Right lobe of liver (tissue), 6 donors: ENCODE data around the gene KLF17. TPM values are rescaled to one million over a fixed set of nuclear protein-coding genes. Genes with fewer than 3 reads are reported as not detected.

Source experiments
- ATAC-seq, 4 donors: fragments of 200-7000 bp; cut with Tn5 transposase; one replicate each; pipeline ENCODE4 v1.9.1; 2020; ENCODE audit warnings: mild to moderate bottlenecking in 4 of 4, moderate library complexity in 4 of 4
- DNase-seq, 3 donors: peaks; one replicate each; pipeline ENCODE4 v3.0.0-alpha.2; 2020
- H3K27ac ChIP-seq, 3 donors: fragments of 200-600 bp; one replicate each; pipeline ENCODE4 v1.8.0; 2022
- H3K27me3 ChIP-seq, 2 donors: fragments of 200-600 bp; one replicate each; pipeline ENCODE4 v1.8.0; 2022
- H3K36me3 ChIP-seq, 4 donors: fragments of 200-600 bp; sonication (generic) in 1 of 4; one replicate each; pipeline versions ENCODE4 v1.5.1 to v1.8.0; 2017 to 2022; ENCODE audit warnings: control low read depth in 1 of 4
- H3K4me1 ChIP-seq, 4 donors: fragments of 200-600 bp; sonication (generic) in 1 of 4; one replicate each; pipeline versions ENCODE4 v1.5.1 to v1.8.0; 2017 to 2022; ENCODE audit warnings: control low read depth in 1 of 4
- H3K4me3 ChIP-seq, 3 donors: fragments of 200-600 bp; one replicate each; pipeline ENCODE4 v1.8.0; 2022
- H3K9me3 ChIP-seq, 4 donors: fragments of 200-600 bp; sonication (generic) in 1 of 4; one replicate each; pipeline versions ENCODE4 v1.5.1 to v1.8.0; 2017 to 2022; ENCODE audit warnings: control low read depth in 1 of 4
- CTCF ChIP-seq, 4 donors: fragments of 200-600 bp in 3 of 4; fragments of 450-650 bp in 1 of 4; IDR thresholded peaks; one replicate each; pipeline versions ENCODE4 v1.5.1 to v1.8.0; 2016 to 2022; ENCODE audit warnings: antibody characterized with exemption in 4 of 4, mild to moderate bottlenecking in 2 of 4
- POLR2A ChIP-seq: fragments of 450-650 bp; IDR thresholded peaks from one replicate; pipeline ENCODE4 v1.6.1; 2017; ENCODE audit warnings: antibody characterized with exemption, mild to moderate bottlenecking
- WGBS: methylation state at CpG from one replicate; pipeline ENCODE4 v1.1.6; 2018; ENCODE audit warnings: low coverage, low lambda C conversion rate; ENCODE audit not compliant: insufficient coverage; ENCODE audit errors: missing lambda C conversion rate; 5-methylcytosine and 5-hydroxymethylcytosine counted together
- intact Hi-C, 2 donors: fragments of 100-400 bp; cut with DNase I; formaldehyde crosslinking; loops; one replicate each; pipeline versions ENCODE4 v1.11.2 to v1.14.1; 2022
- total RNA-seq, 6 experiments: library from RNA; depleted of rRNA in 2 of 6; stranded (reverse); fragments of >200 nt in 2 of 6; fragmentation: NEBNext Ultra II Directional in 3 of 6; extraction: Animal tissue kit (Norgen Biotek cat#: 25700) in 3 of 6; gene quantifications; one replicate each; pipeline versions ENCODE4 v1.1.0 to v1.2.4, GENCODE V29; 2016 to 2023
- donor health status: DM: no; HTN: yes; CAD: no.
- donor health status: DM: no; HTN: no; CAD: no.
- donor health status: DM: no; HTN: no; CAD: no.
- donor health status: DM: no; HTN: yes; CAD: no.
- donor health status: DM: no; HTN: yes; CAD: no.

KLF17 gene
- total RNA-seq, 6 experiments from 2014 or later, result not detected

DNA sequence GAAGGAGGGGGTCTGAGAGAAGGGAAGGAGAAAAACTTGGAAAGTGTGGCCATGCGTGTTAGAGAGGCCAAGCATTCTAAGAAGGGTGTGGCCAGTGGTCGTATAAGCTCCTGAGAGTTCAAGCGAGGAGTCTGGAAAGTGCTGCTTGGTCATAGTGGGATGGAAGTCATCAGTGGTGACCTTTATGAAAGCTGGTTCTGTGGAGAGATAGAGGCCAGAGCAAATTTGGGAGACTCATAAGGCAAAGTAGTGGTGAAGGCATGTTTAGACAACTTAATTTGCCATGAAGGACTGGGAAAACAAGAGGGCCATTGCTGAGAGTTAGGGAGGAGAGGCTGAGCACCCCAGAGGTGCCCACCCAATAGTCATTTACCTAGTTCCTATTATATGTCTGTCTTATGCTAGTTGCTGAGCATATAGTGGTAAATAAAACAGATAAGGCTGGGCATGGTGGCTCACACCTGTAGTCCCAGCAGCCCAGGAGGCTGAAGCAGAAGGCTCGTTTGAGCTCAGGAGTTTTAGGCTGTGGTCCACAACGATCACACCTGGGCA is 1.9 kb downstream of the KLF17 start:
- no peak overlapping the region for H3K27ac ChIP-seq
- no peak for ATAC-seq
- WGBS, result 75% methylated on average over 4 of the region's 5 CpGs
- no peaks in the 10 kb centered on the region for H3K27me3 ChIP-seq
- DNase-seq, result no peak
- H3K4me1 ChIP-seq, result no peaks in the 10 kb centered on the region
- no peaks in the 10 kb centered on the region for H3K36me3 ChIP-seq
- no peak overlapping the region for H3K4me3 ChIP-seq
- intact Hi-C loops, result no loop called here
- no peaks in the 10 kb centered on the region for H3K9me3 ChIP-seq
- TF ChIP-seq CTCF (IDR thresholded peaks at IDR 0.05) (no peak), POLR2A (no peak)

- Histone ChIP-seq H3K4me3 (no peak overlapping the region), H3K27ac (no peak overlapping the region), H3K9me3 (no peaks in the 10 kb centered on the region), H3K27me3 (no peaks in the 10 kb centered on the region), H3K36me3 (no peaks in the 10 kb centered on the region), H3K4me1 (no peaks in the 10 kb centered on the region)
- DNase-seq, result no peak
- TF ChIP-seq CTCF (IDR thresholded peaks at IDR 0.05) (no peak), POLR2A (no peak)
- WGBS, result 100% methylated on average over 5 of the region's 16 CpGs
- intact Hi-C loops, result no loop called here
- ATAC-seq, result no peak
Measured at GRCh38 chr1:44129616-44130500, 11.2 kb downstream of the KLF17 start.

GRCh38 chr1:44131411-44131810 is 12.8 kb downstream of the KLF17 start:
- no peak overlapping the region for H3K4me3 ChIP-seq
- intact Hi-C loops, result no loop called here
- no peaks in the 10 kb centered on the region for H3K36me3 ChIP-seq
- no peak overlapping the region for H3K27ac ChIP-seq
- WGBS, result 64% methylated on average over 1 of the region's 3 CpGs
- DNase-seq, result no peak
- TF ChIP-seq POLR2A (no peak), CTCF (IDR thresholded peaks at IDR 0.05) (no peak)
- no peaks in the 10 kb centered on the region for H3K27me3 ChIP-seq
- H3K9me3 ChIP-seq, result no peaks in the 10 kb centered on the region
- H3K4me1 ChIP-seq, result no peaks in the 10 kb centered on the region
- ATAC-seq, result no peak

DNA sequence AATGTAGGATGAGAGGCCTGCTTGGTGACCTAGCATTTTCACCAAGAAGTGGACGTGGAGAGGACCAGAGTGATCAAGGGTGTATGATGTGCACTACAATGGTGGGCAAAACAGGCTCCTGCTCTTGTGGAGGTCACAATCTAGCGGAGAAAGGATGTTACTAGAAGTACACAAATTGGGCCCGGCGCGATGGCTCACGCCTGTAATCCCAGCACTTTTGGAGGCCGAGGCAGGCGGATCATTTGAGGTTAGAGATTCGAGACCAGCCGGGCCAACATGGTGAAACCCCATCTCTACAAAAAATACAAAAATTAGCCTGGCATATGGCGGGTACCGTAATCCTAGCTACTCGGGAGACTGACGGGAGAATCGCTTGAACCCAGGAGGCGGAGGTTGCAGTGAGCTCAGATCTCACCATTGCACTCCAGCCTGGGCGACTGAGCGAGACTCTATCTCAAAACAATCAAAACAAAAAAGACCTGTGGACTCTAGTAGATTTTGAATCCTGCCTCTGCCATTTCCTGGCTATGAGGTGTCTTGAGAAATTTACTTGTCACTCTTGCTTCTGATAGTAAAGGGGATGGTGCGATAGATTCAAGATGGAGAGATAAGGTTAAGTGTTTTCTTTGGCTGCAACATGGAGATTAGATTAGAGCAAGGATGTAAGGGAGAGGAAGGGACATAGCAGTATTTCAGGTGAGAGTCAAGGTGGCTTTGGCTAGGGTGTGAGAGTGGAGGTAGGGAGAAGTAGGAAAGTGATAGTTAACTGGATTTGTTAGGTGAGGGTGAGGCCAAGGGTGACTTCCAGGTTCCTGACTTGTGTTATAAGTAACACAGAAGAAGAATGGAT is 15.7 kb downstream of the KLF17 start:
- H3K36me3 ChIP-seq, result no peaks in the 10 kb centered on the region
- no peaks in the 10 kb centered on the region for H3K27me3 ChIP-seq
- no peaks in the 10 kb centered on the region for H3K9me3 ChIP-seq
- no peak overlapping the region for H3K4me3 ChIP-seq
- WGBS, result 90% methylated on average over 17 of the region's 19 CpGs
- ATAC-seq (no peak), DNase-seq (no peak)
- no peak for TF ChIP-seq CTCF (IDR thresholded peaks at IDR 0.05)
- TF ChIP-seq POLR2A, result no peak
- intact Hi-C loops, result no loop called here
- H3K27ac ChIP-seq, result no peak overlapping the region
- H3K4me1 ChIP-seq, result no peaks in the 10 kb centered on the region
